ENCODE data around the gene TRAFD1.

- TF ChIP-seq CTCF (conservative IDR thresholded peaks at IDR 0.05; ENCODE audit: low read depth, low read length) (no peak), EZH2 (IDR thresholded peaks at IDR 0.05; ENCODE audit: borderline replicate concordance, low read depth, low read length, poor library complexity, severe bottlenecking) (no peak)
Observed at GRCh38 chr12:112182499-112182898, 57.1 kb downstream of the TRAFD1 start.

Measured in A673 (cell line).